Purkinje cell (primary cell): ENCODE measurements around the gene THSD7A. TPM values are rescaled to one million over a fixed set of nuclear protein-coding genes. Genes with fewer than 3 reads are reported as not detected.

Experiments used
- polyA plus RNA-seq: library from polyadenylated mRNA; unstranded; fragments of >200 nt; fragmentation: Nextera tagmentation; gene quantifications from 2 replicates; pipeline ENCODE4 v1.2.1, GENCODE V29; 2014

Gene THSD7A, protein sequence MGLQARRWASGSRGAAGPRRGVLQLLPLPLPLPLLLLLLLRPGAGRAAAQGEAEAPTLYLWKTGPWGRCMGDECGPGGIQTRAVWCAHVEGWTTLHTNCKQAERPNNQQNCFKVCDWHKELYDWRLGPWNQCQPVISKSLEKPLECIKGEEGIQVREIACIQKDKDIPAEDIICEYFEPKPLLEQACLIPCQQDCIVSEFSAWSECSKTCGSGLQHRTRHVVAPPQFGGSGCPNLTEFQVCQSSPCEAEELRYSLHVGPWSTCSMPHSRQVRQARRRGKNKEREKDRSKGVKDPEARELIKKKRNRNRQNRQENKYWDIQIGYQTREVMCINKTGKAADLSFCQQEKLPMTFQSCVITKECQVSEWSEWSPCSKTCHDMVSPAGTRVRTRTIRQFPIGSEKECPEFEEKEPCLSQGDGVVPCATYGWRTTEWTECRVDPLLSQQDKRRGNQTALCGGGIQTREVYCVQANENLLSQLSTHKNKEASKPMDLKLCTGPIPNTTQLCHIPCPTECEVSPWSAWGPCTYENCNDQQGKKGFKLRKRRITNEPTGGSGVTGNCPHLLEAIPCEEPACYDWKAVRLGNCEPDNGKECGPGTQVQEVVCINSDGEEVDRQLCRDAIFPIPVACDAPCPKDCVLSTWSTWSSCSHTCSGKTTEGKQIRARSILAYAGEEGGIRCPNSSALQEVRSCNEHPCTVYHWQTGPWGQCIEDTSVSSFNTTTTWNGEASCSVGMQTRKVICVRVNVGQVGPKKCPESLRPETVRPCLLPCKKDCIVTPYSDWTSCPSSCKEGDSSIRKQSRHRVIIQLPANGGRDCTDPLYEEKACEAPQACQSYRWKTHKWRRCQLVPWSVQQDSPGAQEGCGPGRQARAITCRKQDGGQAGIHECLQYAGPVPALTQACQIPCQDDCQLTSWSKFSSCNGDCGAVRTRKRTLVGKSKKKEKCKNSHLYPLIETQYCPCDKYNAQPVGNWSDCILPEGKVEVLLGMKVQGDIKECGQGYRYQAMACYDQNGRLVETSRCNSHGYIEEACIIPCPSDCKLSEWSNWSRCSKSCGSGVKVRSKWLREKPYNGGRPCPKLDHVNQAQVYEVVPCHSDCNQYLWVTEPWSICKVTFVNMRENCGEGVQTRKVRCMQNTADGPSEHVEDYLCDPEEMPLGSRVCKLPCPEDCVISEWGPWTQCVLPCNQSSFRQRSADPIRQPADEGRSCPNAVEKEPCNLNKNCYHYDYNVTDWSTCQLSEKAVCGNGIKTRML (N-terminal part only)
- 40.7 and 75.4 TPM in 2 replicates for polyA plus RNA-seq

GRCh38 chr7:11831736-11832495 lies at the start of gene THSD7A:
Gene THSD7A, minus strand, starts transcription at chr7:11832198. Its CDS starts 252 bp downstream, at chr7:11831946.

